ENCODE results near the gene OLFML2A.

- TF ChIP-seq, protein P1, sequence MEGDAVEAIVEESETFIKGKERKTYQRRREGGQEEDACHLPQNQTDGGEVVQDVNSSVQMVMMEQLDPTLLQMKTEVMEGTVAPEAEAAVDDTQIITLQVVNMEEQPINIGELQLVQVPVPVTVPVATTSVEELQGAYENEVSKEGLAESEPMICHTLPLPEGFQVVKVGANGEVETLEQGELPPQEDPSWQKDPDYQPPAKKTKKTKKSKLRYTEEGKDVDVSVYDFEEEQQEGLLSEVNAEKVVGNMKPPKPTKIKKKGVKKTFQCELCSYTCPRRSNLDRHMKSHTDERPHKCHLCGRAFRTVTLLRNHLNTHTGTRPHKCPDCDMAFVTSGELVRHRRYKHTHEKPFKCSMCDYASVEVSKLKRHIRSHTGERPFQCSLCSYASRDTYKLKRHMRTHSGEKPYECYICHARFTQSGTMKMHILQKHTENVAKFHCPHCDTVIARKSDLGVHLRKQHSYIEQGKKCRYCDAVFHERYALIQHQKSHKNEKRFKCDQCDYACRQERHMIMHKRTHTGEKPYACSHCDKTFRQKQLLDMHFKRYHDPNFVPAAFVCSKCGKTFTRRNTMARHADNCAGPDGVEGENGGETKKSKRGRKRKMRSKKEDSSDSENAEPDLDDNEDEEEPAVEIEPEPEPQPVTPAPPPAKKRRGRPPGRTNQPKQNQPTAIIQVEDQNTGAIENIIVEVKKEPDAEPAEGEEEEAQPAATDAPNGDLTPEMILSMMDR (conservative IDR thresholded peaks at IDR 0.05; ENCODE audit: low read length) = no peak
- TF ChIP-seq EZH2phosphoT487 (IDR thresholded peaks at IDR 0.05; ENCODE audit: borderline replicate concordance, low read depth, low read length) = no peak
Measured at GRCh38 chr9:124841075-124841821, 64.3 kb downstream of the OLFML2A start.

Data from OCI-LY7 (cell line).